Muscle of leg (tissue), 11 donors: ENCODE results near the gene SH3BP5. TPM values are rescaled to one million over a fixed set of nuclear protein-coding genes. Genes with fewer than 3 reads are reported as not detected.

ENCODE experiments used
- DNase-seq: peaks from one replicate; pipeline ENCODE4 v3.0.0; 2013
- H3K27ac ChIP-seq: one replicate; pipeline ENCODE4 v1.5.1; 2013; ENCODE audit warnings: mild to moderate bottlenecking, low read length, control low read depth
- H3K27me3 ChIP-seq: one replicate; pipeline ENCODE4 v1.6.1; 2013; ENCODE audit warnings: low read length; ENCODE audit not compliant: control insufficient read depth, insufficient read depth
- H3K36me3 ChIP-seq: one replicate; pipeline ENCODE4 v1.6.1; 2013; ENCODE audit warnings: low read length; ENCODE audit not compliant: control insufficient read depth, insufficient read depth
- H3K4me1 ChIP-seq: one replicate; pipeline ENCODE4 v1.6.1; 2013; ENCODE audit warnings: low read length; ENCODE audit not compliant: control insufficient read depth, insufficient read depth
- H3K4me3 ChIP-seq: one replicate; pipeline ENCODE4 v1.5.1; 2013; ENCODE audit warnings: low read length, control low read depth
- H3K9me3 ChIP-seq: replicated peaks from 2 replicates; pipeline ENCODE4 v1.6.1; 2013; ENCODE audit warnings: low read depth, low read length; ENCODE audit not compliant: control insufficient read depth
- WGBS: methylation state at CpG from one replicate; pipeline ENCODE4 v1.1.5; 2013; ENCODE audit warnings: missing lambda C conversion rate; ENCODE audit not compliant: insufficient coverage; 5-methylcytosine and 5-hydroxymethylcytosine counted together
- polyA plus RNA-seq, 8 donors: library from polyadenylated mRNA; unstranded; fragments of 120-200 nt; gene quantifications; one replicate each; pipeline versions ENCODE4 v1.2.1 to v1.2.3, GENCODE V29; 2013; ENCODE audit warnings: inconsistent platforms in 1 of 8, low replicate concordance in 1 of 8; ENCODE audit not compliant: insufficient read length in 8 of 8, insufficient read depth in 1 of 8
- total RNA-seq: library from RNA; stranded (reverse); fragments of 120-200 nt; gene quantifications from one replicate; pipeline ENCODE4 v1.2.4, GENCODE V29; 2013

The SH3BP5 gene
- total and polyA plus RNA-seq, 9 donors: 23.7 to 48.4 (median 31.8) TPM

DNA sequence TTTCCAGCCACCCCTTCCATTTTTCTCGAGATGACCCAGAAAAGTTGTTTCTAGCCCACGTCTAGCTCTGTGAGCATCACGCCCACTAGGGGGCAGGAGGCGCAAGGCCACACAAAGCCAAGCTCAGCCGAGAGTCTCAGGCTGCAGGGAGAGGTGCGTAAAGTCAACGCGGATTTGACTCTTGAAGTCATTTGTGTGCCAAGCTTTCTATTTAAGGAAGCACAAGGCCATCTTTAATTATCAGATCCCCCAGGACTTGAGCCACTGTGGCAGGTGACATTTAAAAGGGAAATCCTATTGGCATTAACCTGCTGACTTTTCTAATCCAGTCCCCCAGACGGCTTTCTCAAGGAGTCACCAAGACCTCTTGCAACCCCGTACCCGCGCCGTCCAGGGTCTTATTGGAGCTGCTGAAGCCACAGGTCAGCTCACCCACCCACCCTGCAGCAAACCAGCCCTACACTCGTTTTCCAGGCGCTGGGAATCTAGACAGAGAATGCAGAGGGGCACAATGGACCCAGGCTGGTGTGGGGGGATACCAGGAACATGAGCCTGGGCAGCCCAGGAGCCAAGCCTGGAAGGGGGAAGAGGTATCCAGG lies 64.3 kb downstream of the SH3BP5 start:
- H3K9me3 ChIP-seq: no peaks in the 10 kb centered on the region
- peaks cover 30% of the 10 kb centered on the region for H3K4me1 ChIP-seq
- H3K27ac ChIP-seq: no peak overlapping the region
- H3K4me3 ChIP-seq: no peak overlapping the region
- 4% methylated on average over 10 of the region's 15 CpGs for WGBS
- no peaks in the 10 kb centered on the region for H3K27me3 ChIP-seq
- DNase-seq: peak; percentile 91
- peaks cover 14% of the 10 kb centered on the region for H3K36me3 ChIP-seq

DNA sequence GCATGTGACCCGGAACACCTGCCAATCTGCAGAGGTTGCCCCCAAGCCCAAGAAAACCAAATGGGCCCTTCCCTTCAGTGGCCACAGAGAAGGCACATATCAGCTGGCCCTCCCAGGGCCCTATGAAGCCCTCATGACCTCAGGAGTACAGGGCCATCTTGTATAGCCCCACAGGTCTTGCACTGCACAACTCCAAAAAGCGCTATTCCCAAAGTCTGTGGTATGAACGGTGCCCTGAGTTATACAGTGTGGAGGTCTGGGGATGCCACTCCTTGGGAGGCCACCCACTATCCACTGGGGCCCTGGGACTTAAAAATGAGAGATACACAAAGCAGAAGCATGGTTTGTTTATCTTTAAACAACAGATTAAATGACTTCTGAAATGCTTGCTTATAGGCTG lies 64.9 kb downstream of the SH3BP5 start:
- peaks cover 30% of the 10 kb centered on the region for H3K4me1 ChIP-seq
- H3K4me3 ChIP-seq: no peak overlapping the region
- H3K36me3 ChIP-seq: peaks cover 14% of the 10 kb centered on the region
- no peak for DNase-seq
- WGBS: 100% methylated on average over 1 of the region's 3 CpGs
- H3K27ac ChIP-seq: no peak overlapping the region
- no peaks in the 10 kb centered on the region for H3K9me3 ChIP-seq
- H3K27me3 ChIP-seq: no peaks in the 10 kb centered on the region

DNA sequence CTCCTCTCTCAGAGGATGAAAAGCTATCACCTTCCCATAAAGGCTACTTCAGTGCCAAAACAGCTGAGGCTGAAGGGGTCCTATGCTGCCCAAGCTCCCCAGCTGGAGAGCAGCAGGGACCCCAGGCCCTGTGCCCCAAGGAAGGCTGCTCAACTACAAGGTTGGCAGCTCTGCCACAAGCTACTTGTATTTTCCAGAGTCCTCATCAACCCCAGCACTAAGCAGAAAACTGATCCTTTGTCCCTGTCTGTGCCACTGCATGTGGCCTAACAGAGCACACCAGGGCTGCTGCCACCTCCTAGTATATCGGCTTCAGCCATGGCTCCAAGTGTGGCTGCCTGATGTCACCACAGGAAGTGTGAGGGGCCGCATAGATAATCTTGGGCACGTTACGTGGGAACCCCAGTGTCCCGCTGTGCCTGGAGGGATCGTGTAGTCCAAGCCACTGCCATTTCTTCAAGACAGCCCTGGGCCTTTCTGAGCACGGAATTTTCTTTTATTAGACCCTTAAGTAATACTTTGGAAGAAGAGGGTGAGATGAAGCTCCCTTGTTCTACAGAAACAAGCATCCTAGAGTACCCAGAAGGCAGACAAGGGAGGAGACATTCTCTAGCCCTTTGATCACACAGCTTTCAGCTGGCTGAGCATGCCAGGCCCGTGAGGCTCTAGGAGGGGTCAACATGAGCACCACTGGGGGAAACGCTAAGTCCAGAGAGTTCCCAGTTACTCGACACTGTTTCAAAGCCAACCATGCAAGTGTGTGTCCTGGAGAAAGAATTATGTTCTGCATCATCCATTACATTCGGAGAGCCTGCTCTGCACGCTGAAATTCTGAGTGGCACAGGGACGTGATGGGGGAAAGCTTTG lies 65.6 kb downstream of the SH3BP5 start:
- H3K27me3 ChIP-seq: no peaks in the 10 kb centered on the region
- no peak for DNase-seq
- 87% methylated on average over 6 of the region's 13 CpGs for WGBS
- no peak overlapping the region for H3K27ac ChIP-seq
- H3K36me3 ChIP-seq: peaks cover 14% of the 10 kb centered on the region
- no peaks in the 10 kb centered on the region for H3K9me3 ChIP-seq
- no peak overlapping the region for H3K4me3 ChIP-seq
- H3K4me1 ChIP-seq: peaks cover 27% of the 10 kb centered on the region

DNA sequence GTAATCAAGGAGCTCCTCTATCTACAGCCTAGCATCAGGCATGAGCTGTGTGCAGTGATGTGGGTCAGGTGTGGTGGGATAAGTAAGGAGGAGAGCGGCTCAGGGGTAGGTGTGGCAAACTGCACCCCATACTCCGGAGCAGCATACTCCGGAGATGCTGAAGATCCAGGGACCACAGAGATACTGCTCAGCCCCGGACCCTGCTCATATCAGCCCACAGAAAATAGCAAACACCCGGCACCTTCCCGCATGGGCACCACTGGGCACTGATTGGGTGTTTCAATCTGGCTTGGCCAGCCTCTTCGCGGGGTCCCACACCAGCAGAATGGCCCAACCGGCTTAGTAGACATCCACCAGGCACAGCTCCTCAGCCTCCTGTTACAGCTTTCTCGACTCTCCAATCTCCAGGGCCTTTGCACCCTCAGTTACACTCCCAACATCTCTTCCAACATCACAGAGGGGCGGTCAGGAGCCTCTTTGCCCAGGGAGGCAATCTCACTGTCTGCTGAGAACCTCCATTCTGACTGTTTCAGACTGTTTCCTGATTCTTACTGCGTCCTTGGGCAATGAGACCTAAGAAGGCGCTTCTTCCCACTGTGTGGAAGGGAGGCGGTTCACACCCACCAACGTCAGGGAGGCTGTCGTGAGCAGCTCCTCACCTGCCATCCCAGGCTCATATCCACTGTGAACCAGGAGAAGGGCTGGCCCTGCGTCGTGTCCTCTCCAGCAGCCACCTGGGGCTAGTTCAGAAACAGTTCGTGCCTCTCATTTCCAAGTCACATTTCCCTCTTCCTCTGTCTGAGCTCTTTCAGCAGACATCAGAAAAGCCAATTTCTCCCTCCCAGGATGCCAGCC lies 66.5 kb downstream of the SH3BP5 start:
- Histone ChIP-seq H3K27me3 (no peaks in the 10 kb centered on the region), H3K27ac (no peak overlapping the region), H3K9me3 (no peaks in the 10 kb centered on the region), H3K36me3 (peaks cover 14% of the 10 kb centered on the region), H3K4me1 (peaks cover 27% of the 10 kb centered on the region), H3K4me3 (no peak overlapping the region)
- 84% methylated on average over 15 of the region's 19 CpGs for WGBS
- no peak for DNase-seq

DNA sequence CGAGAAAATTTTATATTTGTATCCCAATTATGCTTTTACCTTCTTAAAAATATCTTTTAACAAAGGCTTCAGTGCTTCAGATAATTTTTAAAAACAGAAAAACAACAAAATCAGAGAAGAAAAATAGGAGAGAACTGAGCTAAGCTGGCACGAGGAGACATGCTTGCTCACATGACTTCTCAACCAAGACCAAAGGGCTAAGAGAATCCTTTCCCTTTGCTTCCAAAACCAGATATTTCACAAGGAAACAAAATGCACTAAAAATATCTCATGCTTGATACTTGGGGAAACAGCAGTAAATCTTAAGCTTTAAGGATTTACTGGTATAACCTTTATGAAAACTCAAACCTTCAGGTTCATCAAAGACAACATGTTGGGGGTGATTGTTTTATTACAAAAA lies 67.9 kb downstream of the SH3BP5 start:
- no peak for DNase-seq
- Histone ChIP-seq H3K27me3 (no peaks in the 10 kb centered on the region), H3K4me1 (peaks cover 18% of the 10 kb centered on the region), H3K27ac (no peak overlapping the region), H3K9me3 (no peaks in the 10 kb centered on the region), H3K4me3 (no peak overlapping the region), H3K36me3 (peaks cover 28% of the 10 kb centered on the region)
- WGBS: no CpG with 5 or more reads among the region's 2 CpGs

DNA sequence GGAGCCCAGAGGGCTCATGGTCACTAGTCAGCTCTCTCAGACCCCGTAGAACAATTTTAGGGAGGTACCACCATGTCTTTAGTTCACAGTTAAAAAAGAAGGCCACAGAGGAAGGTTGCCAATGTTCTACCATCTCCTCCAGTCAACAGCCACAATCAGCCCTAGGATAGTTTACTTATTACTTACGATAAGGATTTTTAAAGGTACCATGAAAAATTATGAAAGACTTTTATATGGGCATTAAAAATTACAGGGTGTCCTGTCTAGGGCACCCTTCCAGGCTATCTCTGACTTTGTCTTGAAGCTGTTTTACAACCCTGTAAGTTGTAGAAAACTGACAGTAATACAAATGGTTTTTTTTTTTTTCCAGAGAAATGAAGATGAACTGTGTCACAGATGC lies 68.5 kb downstream of the SH3BP5 start:
- no peak for DNase-seq
- Histone ChIP-seq H3K27ac (no peak overlapping the region), H3K27me3 (no peaks in the 10 kb centered on the region), H3K9me3 (no peaks in the 10 kb centered on the region), H3K4me3 (no peak overlapping the region), H3K36me3 (peaks cover 30% of the 10 kb centered on the region), H3K4me1 (peaks cover 13% of the 10 kb centered on the region)
- no CpG with 5 or more reads among the region's 2 CpGs for WGBS

DNA sequence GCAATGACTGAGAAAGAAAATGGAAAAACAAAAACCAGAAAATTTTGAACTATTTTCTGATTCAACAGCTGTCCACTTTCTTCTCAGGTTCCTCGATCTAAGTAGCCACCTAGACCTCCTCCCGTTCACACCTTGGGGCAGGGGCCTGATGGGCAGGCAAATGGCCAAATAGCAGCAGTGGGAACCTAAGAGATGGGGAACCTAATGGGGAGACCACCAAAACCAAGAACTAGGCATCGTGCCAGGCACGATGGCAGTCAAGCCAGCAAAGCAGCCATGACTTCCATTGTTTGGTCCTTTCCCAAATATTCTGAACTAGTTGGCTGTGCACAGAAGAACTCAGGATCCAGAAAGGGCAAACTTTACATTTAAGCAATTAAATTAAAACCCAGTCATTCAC lies 69.3 kb downstream of the SH3BP5 start:
- 81% methylated on average over 3 of the region's 4 CpGs for WGBS
- peaks cover 33% of the 10 kb centered on the region for H3K36me3 ChIP-seq
- H3K9me3 ChIP-seq: no peaks in the 10 kb centered on the region
- no peaks in the 10 kb centered on the region for H3K27me3 ChIP-seq
- no peak overlapping the region for H3K27ac ChIP-seq
- no peak overlapping the region for H3K4me3 ChIP-seq
- peaks cover 8% of the 10 kb centered on the region for H3K4me1 ChIP-seq
- no peak for DNase-seq

DNA sequence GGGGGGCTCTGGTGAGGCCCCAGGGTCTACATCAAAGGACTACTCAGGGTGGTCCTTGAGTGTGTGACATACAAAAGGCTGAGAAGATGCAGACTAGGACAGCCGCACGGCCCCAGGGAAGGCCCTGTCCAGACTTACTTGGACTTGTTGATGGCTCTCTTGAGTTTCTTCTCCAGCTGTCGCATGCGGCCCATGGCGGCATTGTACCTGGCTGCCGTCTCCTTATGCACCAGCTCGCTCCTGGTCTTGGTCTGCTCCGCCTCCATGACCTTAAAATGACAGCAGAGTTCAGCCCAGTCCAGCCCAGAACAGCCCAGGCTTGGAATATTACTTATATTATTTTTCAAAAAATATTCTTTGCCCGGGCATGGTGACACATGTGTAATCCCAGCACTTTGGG lies 70.4 kb downstream of the SH3BP5 start:
- Histone ChIP-seq H3K4me3 (no peak overlapping the region), H3K4me1 (peaks cover 7% of the 10 kb centered on the region), H3K9me3 (no peaks in the 10 kb centered on the region), H3K36me3 (peaks cover 40% of the 10 kb centered on the region), H3K27me3 (no peaks in the 10 kb centered on the region), H3K27ac (no peak overlapping the region)
- 98% methylated on average over 5 of the region's 9 CpGs for WGBS
- DNase-seq: no peak

DNA sequence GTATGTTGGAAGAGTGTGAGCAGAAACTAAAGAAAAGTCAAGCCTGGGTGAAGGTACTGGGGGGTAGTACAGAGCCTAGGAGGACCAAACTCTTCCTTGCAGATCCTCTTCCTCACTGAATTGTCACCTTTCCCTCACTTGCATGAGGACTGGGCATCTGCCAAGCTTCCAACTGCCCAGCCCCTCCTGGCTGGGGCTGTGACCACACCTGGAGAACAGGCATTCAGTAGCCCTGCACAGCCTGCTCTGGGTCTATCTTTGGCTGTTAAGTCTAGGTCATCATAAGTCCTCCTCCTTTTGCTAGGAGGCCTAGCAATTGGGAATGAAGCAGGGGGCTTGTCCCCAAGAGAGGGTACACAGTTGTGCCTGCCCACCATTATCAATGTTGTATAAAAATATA lies 71.1 kb downstream of the SH3BP5 start:
- no peak for DNase-seq
- Histone ChIP-seq H3K27ac (no peak overlapping the region), H3K27me3 (no peaks in the 10 kb centered on the region), H3K36me3 (peaks cover 43% of the 10 kb centered on the region), H3K4me3 (no peak overlapping the region), H3K4me1 (peaks cover 12% of the 10 kb centered on the region), H3K9me3 (no peaks in the 10 kb centered on the region)

DNA sequence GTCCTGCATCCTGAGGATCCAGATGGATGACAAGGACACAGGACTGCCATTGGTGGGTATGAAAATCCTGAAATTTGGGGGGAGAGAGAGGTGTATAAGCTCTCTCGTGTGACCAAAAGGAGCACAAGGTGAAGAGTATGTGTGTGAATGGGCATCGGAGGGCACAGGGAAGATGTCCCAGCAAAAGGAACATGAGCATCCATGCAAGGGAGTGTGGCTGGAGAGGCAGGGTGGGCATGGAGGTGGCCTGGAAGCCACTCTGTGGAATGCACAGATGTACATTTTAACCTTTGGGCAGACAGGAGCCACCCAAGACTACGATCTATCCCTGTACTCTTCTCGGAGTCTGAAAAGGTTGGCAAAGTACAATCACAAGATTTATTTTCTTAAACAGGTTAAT lies 71.9 kb downstream of the SH3BP5 start:
- Histone ChIP-seq H3K36me3 (peaks cover 51% of the 10 kb centered on the region), H3K27ac (no peak overlapping the region), H3K4me3 (no peak overlapping the region), H3K4me1 (peaks cover 14% of the 10 kb centered on the region), H3K9me3 (no peaks in the 10 kb centered on the region), H3K27me3 (no peaks in the 10 kb centered on the region)
- no peak for DNase-seq
- 97% methylated on average over 2 of the region's 4 CpGs for WGBS
